Left lung (tissue), 14 donors: ENCODE measurements around the gene NEFH. TPM values are rescaled to one million over a fixed set of nuclear protein-coding genes. Genes with fewer than 3 reads are reported as not detected.

Experiments used
- ATAC-seq: fragments of 200-7000 bp; cut with Tn5 transposase; one replicate; pipeline ENCODE4 v1.9.1; 2020; ENCODE audit warnings: moderate library complexity
- DNase-seq, 4 donors: peaks; one replicate each; pipeline ENCODE4 v3.0.0-alpha.2; 2013 to 2020
- H3K27ac ChIP-seq, 2 donors: fragments of 200-600 bp; sonication (generic) in 1 of 2; one replicate each; pipeline versions ENCODE4 v1.5.0 to v1.8.0; 2020 to 2021
- H3K27me3 ChIP-seq, 2 donors: fragments of 200-600 bp; sonication (generic) in 1 of 2; one replicate each; pipeline versions ENCODE4 v1.5.0 to v1.8.0; 2020 to 2021
- H3K36me3 ChIP-seq, 2 donors: fragments of 200-600 bp; sonication (generic) in 1 of 2; one replicate each; pipeline versions ENCODE4 v1.5.0 to v1.8.0; 2020 to 2021
- H3K4me1 ChIP-seq, 2 donors: fragments of 200-600 bp; one replicate each; pipeline ENCODE4 v1.8.0; 2021
- H3K4me3 ChIP-seq, 2 donors: fragments of 200-600 bp; sonication (generic) in 1 of 2; one replicate each; pipeline versions ENCODE4 v1.5.0 to v1.8.0; 2020 to 2021; ENCODE audit warnings: mild to moderate bottlenecking in 1 of 2
- H3K9me3 ChIP-seq, 2 donors: fragments of 200-600 bp; sonication (generic) in 1 of 2; one replicate each; pipeline versions ENCODE4 v1.5.0 to v1.8.0; 2020 to 2021
- CTCF ChIP-seq, 2 donors: fragments of 200-600 bp; sonication (generic) in 1 of 2; IDR thresholded peaks; one replicate each; pipeline versions ENCODE4 v1.5.0 to v1.8.0; 2021; ENCODE audit warnings: antibody characterized with exemption in 2 of 2
- intact Hi-C, 2 donors: fragments of 100-400 bp; cut with DNase I; formaldehyde crosslinking; loops; one replicate each; pipeline versions ENCODE4 v1.11.2 to v1.14.2; 2022
- long read RNA-seq, 12 donors: library from polyadenylated mRNA in 2 of 12; unstranded in 2 of 12; transcript quantifications; one replicate each; pipeline ENCODE4 v2.0.0 and lab custom pipeline, GENCODE V29; 2019 to 2026
- polyA plus RNA-seq, 6 donors: library from polyadenylated mRNA; unstranded; fragments of 120-200 nt; gene quantifications; one replicate each; pipeline ENCODE4 v1.2.1, GENCODE V29; 2013; ENCODE audit not compliant: insufficient read length in 6 of 6
- total RNA-seq, 2 donors: library from RNA; stranded (reverse); fragmentation: NEBNext Ultra II Directional; extraction: Animal tissue kit (Norgen Biotek cat#: 25700); gene quantifications; one replicate each; pipeline ENCODE4 v1.2.1, GENCODE V29; 2021
- donor health status: DM: no; HTN: yes; CAD: no.
- donor health status: DM: no; HTN: no; CAD: no.

The NEFH gene, protein sequence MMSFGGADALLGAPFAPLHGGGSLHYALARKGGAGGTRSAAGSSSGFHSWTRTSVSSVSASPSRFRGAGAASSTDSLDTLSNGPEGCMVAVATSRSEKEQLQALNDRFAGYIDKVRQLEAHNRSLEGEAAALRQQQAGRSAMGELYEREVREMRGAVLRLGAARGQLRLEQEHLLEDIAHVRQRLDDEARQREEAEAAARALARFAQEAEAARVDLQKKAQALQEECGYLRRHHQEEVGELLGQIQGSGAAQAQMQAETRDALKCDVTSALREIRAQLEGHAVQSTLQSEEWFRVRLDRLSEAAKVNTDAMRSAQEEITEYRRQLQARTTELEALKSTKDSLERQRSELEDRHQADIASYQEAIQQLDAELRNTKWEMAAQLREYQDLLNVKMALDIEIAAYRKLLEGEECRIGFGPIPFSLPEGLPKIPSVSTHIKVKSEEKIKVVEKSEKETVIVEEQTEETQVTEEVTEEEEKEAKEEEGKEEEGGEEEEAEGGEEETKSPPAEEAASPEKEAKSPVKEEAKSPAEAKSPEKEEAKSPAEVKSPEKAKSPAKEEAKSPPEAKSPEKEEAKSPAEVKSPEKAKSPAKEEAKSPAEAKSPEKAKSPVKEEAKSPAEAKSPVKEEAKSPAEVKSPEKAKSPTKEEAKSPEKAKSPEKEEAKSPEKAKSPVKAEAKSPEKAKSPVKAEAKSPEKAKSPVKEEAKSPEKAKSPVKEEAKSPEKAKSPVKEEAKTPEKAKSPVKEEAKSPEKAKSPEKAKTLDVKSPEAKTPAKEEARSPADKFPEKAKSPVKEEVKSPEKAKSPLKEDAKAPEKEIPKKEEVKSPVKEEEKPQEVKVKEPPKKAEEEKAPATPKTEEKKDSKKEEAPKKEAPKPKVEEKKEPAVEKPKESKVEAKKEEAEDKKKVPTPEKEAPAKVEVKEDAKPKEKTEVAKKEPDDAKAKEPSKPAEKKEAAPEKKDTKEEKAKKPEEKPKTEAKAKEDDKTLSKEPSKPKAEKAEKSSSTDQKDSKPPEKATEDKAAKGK
- total RNA-seq (under 1 TPM; 0.55 to 0.58 TPM), polyA plus RNA-seq (1 to 10 TPM; 4.1 to 5.8 (median 5.2) TPM)
- long read RNA-seq, donor 1, partial matches to known transcripts = 0 of 3 reads
- long read RNA-seq, donor 1, other reads (novel, unspliced or antisense) = 0 of 3 reads
- long read RNA-seq, donor 2, partial matches to known transcripts = 0 of 3 reads
- long read RNA-seq, donor 2, other reads (novel, unspliced or antisense) = 0 of 3 reads
- long read RNA-seq, donor 3, partial matches to known transcripts = 0 of 1 reads
- long read RNA-seq, donor 3, other reads (novel, unspliced or antisense) = 0 of 1 reads
- long read RNA-seq, donor 4 = 0 reads
- long read RNA-seq, donor 5, partial matches to known transcripts = 0 of 3 reads
- long read RNA-seq, donor 5, other reads (novel, unspliced or antisense) = 0 of 3 reads
- long read RNA-seq, donor 6, partial matches to known transcripts = 0 of 1 reads
- long read RNA-seq, donor 6, other reads (novel, unspliced or antisense) = 0 of 1 reads
- long read RNA-seq, donor 7, partial matches to known transcripts = 0 of 3 reads
- long read RNA-seq, donor 7, other reads (novel, unspliced or antisense) = 0 of 3 reads
- long read RNA-seq, donor 8, partial matches to known transcripts = 0 of 1 reads
- long read RNA-seq, donor 8, other reads (novel, unspliced or antisense) = 0 of 1 reads
- long read RNA-seq, donor 9 = 0 reads
- long read RNA-seq, donor 10 = 0 reads
- long read RNA-seq, donor 11, transcript NEFH-201 (4 exons, 3,783 nt) = major isoform, 56 of 64 reads
- long read RNA-seq, donor 11, partial matches to known transcripts = 8 of 64 reads
- long read RNA-seq, donor 11, other reads (novel, unspliced or antisense) = 0 of 64 reads
- long read RNA-seq, donor 12, partial matches to known transcripts = 0 of 1 reads
- long read RNA-seq, donor 12, other reads (novel, unspliced or antisense) = 0 of 1 reads

GRCh38 chr22:29479417-29480261 is at the start of gene NEFH:
Gene NEFH (plus strand): TSS chr22:29480218. CDS start chr22:29480263, 45 bp downstream.
- H3K36me3 ChIP-seq = no peaks in the 10 kb centered on the region
- no peak for DNase-seq
- no peak for ATAC-seq
- no peak for TF ChIP-seq CTCF (IDR thresholded peaks at IDR 0.05)
- H3K4me1 ChIP-seq = peaks cover 0 to 19% of the 10 kb centered on the region in 2 donors
- peaks cover 41 to 71% of the 10 kb centered on the region in 2 donors for H3K27me3 ChIP-seq
- H3K27ac ChIP-seq = no peak within 1 kb of the TSS
- no peaks in the 10 kb centered on the region for H3K9me3 ChIP-seq
- peak within 1 kb of the TSS in 1 of 2 donors; percentile 23 for H3K4me3 ChIP-seq
- intact Hi-C loops = no loop called here

DNA sequence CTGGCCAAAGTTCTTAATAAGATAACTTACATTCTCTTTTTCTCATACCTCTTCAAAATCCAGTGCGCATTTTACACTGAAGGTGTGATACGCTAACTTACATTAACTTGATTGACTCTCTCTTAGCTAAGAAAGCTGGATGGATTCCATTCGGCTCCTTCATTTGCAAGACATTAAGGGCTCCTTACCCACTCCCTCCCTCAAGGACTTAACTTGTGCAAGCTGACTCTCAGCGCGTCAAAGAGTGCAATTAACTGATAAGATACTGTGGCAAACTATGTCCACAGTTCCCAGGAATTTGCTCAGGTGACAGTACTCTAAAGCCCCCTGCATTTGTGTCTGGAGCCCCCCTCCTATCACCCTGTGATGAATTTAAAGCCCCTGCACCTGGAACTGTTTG is 48.0 kb upstream of the NEFH start:
- H3K4me3 ChIP-seq = no peak overlapping the region
- intact Hi-C loops = no loop called here
- no peak overlapping the region for H3K27ac ChIP-seq

DNA sequence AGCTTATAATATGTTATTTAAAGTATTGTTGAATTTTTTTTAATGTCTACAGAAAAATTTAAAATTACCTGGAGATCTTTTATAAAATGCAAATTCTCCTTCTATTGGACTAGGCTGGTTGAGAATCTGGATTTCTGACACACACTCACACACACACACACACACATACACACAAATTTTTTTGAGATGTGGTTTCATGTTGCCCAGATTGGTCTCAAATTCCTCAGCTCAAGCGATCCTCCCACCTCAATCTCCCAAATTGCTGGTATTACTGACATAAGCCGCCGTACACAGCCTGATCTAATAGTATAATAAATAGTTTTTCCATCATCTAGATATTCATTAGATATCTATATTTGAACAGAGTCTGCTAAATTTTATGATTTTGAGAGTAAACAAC is 46.2 kb upstream of the NEFH start:
- Histone ChIP-seq H3K27me3 (peaks cover 0 to 9% of the 10 kb centered on the region in 2 donors), H3K9me3 (no peaks in the 10 kb centered on the region), H3K36me3 (no peaks in the 10 kb centered on the region), H3K4me1 (no peaks in the 10 kb centered on the region), H3K27ac (no peak overlapping the region), H3K4me3 (no peak overlapping the region)
- DNase-seq (no peak), ATAC-seq (no peak)
- intact Hi-C loops = no loop called here
- no peak for TF ChIP-seq CTCF (IDR thresholded peaks at IDR 0.05)

More for the DNA sequence above, 48.0 kb upstream of the NEFH start:
- peak in 1 of 4 donors; percentile 54 for DNase-seq
- H3K27me3 ChIP-seq = peaks cover 0 to 9% of the 10 kb centered on the region in 2 donors
- TF ChIP-seq CTCF (IDR thresholded peaks at IDR 0.05) = no peak
- H3K9me3 ChIP-seq = no peaks in the 10 kb centered on the region
- no peaks in the 10 kb centered on the region for H3K4me1 ChIP-seq
- H3K36me3 ChIP-seq = no peaks in the 10 kb centered on the region
- peak; percentile 74 for ATAC-seq

DNA sequence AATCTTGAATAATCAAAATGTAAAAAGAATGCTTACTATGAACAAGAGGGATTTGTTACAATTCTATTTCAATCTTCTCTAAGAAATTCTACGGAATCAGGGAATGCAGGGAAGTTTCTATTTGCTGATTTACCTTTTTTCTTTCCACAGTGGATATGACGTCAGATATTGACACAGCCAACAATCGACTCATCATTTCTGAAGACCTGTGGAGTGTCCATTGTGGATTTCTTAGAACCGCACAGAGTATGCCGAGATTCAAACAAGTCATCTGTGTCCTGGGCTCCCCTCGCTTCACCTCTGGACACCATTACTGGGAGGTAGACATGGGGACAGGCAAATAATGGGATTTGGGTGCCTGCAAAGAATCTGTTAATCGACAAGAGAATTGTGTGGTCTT is 45.7 kb upstream of the NEFH start:
- no peak for TF ChIP-seq CTCF (IDR thresholded peaks at IDR 0.05)
- intact Hi-C loops = no loop called here
- Histone ChIP-seq H3K36me3 (no peaks in the 10 kb centered on the region), H3K9me3 (no peaks in the 10 kb centered on the region), H3K4me3 (no peak overlapping the region), H3K27ac (no peak overlapping the region), H3K4me1 (no peaks in the 10 kb centered on the region), H3K27me3 (peaks cover 0 to 9% of the 10 kb centered on the region in 2 donors)
- DNase-seq (no peak), ATAC-seq (no peak)
